ENCODE results near the gene SNX32. TPM values are rescaled to one million over a fixed set of nuclear protein-coding genes. Genes with fewer than 3 reads are reported as not detected.

SNX32 gene
- total and polyA plus RNA-seq, 2 of the 13 experiments (the other 11 are each of a cell fraction or from before 2014, with no cell fraction given), result 0.09 to 0.34 TPM

DNA sequence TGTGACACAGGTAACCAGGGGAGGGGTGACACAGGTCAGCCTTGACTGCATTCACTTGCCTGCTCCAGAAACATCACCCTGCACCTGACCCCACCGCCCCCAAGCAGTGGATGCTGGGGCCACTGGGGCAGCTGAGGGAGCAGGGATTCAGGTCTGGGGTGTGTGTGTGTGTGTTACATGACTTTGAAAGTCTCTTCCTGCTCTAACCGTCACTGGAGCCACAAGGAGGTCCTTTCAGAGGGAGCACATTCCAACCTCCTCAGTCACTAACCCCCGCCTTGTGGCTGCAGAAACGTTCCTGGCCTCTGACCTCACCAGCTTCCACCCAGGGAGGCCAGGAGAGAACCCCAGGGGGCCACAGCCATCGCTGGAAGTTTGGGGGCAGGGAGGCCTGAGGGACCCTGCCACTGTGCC, 69.3 kb downstream of the SNX32 start (continued):
- TF ChIP-seq, protein P1, sequence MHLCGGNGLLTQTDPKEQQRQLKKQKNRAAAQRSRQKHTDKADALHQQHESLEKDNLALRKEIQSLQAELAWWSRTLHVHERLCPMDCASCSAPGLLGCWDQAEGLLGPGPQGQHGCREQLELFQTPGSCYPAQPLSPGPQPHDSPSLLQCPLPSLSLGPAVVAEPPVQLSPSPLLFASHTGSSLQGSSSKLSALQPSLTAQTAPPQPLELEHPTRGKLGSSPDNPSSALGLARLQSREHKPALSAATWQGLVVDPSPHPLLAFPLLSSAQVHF (CRISPR knock-in tag; IDR thresholded peaks at IDR 0.05), result no peak
- no peak for TF ChIP-seq ZNF343 (CRISPR knock-in tag; IDR thresholded peaks at IDR 0.05)
- TF ChIP-seq, protein P2, sequence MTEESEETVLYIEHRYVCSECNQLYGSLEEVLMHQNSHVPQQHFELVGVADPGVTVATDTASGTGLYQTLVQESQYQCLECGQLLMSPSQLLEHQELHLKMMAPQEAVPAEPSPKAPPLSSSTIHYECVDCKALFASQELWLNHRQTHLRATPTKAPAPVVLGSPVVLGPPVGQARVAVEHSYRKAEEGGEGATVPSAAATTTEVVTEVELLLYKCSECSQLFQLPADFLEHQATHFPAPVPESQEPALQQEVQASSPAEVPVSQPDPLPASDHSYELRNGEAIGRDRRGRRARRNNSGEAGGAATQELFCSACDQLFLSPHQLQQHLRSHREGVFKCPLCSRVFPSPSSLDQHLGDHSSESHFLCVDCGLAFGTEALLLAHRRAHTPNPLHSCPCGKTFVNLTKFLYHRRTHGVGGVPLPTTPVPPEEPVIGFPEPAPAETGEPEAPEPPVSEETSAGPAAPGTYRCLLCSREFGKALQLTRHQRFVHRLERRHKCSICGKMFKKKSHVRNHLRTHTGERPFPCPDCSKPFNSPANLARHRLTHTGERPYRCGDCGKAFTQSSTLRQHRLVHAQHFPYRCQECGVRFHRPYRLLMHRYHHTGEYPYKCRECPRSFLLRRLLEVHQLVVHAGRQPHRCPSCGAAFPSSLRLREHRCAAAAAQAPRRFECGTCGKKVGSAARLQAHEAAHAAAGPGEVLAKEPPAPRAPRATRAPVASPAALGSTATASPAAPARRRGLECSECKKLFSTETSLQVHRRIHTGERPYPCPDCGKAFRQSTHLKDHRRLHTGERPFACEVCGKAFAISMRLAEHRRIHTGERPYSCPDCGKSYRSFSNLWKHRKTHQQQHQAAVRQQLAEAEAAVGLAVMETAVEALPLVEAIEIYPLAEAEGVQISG (CRISPR knock-in tag; IDR thresholded peaks at IDR 0.05), result no peak
- 0 out of 2 replicates have a peak, but pooled peaks have one; percentile 49 for TF ChIP-seq ZFP82 (CRISPR knock-in tag; IDR thresholded peaks at IDR 0.05; ENCODE audit: borderline replicate concordance)
- TF ChIP-seq IRX3 (CRISPR knock-in tag; IDR thresholded peaks at IDR 0.05; ENCODE audit: borderline replicate concordance, low read depth), result no peak
- TF ChIP-seq GATAD2A (CRISPR knock-in tag; IDR thresholded peaks at IDR 0.05), result 0 out of 2 replicates have a peak, but pooled peaks have one; percentile 12
- TF ChIP-seq, protein P3, sequence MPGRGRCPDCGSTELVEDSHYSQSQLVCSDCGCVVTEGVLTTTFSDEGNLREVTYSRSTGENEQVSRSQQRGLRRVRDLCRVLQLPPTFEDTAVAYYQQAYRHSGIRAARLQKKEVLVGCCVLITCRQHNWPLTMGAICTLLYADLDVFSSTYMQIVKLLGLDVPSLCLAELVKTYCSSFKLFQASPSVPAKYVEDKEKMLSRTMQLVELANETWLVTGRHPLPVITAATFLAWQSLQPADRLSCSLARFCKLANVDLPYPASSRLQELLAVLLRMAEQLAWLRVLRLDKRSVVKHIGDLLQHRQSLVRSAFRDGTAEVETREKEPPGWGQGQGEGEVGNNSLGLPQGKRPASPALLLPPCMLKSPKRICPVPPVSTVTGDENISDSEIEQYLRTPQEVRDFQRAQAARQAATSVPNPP (CRISPR knock-in tag; IDR thresholded peaks at IDR 0.05), result no peak
- TF ChIP-seq ZBTB8A (CRISPR knock-in tag; IDR thresholded peaks at IDR 0.05; ENCODE audit: borderline replicate concordance, low read depth), result no peak
- no peak for TF ChIP-seq RBAK (CRISPR knock-in tag; IDR thresholded peaks at IDR 0.05)
- TF ChIP-seq, protein P4, sequence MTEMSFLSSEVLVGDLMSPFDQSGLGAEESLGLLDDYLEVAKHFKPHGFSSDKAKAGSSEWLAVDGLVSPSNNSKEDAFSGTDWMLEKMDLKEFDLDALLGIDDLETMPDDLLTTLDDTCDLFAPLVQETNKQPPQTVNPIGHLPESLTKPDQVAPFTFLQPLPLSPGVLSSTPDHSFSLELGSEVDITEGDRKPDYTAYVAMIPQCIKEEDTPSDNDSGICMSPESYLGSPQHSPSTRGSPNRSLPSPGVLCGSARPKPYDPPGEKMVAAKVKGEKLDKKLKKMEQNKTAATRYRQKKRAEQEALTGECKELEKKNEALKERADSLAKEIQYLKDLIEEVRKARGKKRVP (CRISPR knock-in tag; IDR thresholded peaks at IDR 0.05), result no peak
- no peak for TF ChIP-seq TEAD2 (CRISPR knock-in tag; IDR thresholded peaks at IDR 0.05)
- no peak for TF ChIP-seq ZNF891 (CRISPR knock-in tag; IDR thresholded peaks at IDR 0.05)
- TF ChIP-seq, protein P5, sequence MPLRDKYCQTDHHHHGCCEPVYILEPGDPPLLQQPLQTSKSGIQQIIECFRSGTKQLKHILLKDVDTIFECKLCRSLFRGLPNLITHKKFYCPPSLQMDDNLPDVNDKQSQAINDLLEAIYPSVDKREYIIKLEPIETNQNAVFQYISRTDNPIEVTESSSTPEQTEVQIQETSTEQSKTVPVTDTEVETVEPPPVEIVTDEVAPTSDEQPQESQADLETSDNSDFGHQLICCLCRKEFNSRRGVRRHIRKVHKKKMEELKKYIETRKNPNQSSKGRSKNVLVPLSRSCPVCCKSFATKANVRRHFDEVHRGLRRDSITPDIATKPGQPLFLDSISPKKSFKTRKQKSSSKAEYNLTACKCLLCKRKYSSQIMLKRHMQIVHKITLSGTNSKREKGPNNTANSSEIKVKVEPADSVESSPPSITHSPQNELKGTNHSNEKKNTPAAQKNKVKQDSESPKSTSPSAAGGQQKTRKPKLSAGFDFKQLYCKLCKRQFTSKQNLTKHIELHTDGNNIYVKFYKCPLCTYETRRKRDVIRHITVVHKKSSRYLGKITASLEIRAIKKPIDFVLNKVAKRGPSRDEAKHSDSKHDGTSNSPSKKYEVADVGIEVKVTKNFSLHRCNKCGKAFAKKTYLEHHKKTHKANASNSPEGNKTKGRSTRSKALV (CRISPR knock-in tag; IDR thresholded peaks at IDR 0.05), result no peak
- TF ChIP-seq, protein P6, sequence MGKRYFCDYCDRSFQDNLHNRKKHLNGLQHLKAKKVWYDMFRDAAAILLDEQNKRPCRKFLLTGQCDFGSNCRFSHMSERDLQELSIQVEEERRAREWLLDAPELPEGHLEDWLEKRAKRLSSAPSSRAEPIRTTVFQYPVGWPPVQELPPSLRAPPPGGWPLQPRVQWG (CRISPR knock-in tag; IDR thresholded peaks at IDR 0.05; ENCODE audit: borderline replicate concordance, low read depth), result no peak
- TF ChIP-seq, protein P7, sequence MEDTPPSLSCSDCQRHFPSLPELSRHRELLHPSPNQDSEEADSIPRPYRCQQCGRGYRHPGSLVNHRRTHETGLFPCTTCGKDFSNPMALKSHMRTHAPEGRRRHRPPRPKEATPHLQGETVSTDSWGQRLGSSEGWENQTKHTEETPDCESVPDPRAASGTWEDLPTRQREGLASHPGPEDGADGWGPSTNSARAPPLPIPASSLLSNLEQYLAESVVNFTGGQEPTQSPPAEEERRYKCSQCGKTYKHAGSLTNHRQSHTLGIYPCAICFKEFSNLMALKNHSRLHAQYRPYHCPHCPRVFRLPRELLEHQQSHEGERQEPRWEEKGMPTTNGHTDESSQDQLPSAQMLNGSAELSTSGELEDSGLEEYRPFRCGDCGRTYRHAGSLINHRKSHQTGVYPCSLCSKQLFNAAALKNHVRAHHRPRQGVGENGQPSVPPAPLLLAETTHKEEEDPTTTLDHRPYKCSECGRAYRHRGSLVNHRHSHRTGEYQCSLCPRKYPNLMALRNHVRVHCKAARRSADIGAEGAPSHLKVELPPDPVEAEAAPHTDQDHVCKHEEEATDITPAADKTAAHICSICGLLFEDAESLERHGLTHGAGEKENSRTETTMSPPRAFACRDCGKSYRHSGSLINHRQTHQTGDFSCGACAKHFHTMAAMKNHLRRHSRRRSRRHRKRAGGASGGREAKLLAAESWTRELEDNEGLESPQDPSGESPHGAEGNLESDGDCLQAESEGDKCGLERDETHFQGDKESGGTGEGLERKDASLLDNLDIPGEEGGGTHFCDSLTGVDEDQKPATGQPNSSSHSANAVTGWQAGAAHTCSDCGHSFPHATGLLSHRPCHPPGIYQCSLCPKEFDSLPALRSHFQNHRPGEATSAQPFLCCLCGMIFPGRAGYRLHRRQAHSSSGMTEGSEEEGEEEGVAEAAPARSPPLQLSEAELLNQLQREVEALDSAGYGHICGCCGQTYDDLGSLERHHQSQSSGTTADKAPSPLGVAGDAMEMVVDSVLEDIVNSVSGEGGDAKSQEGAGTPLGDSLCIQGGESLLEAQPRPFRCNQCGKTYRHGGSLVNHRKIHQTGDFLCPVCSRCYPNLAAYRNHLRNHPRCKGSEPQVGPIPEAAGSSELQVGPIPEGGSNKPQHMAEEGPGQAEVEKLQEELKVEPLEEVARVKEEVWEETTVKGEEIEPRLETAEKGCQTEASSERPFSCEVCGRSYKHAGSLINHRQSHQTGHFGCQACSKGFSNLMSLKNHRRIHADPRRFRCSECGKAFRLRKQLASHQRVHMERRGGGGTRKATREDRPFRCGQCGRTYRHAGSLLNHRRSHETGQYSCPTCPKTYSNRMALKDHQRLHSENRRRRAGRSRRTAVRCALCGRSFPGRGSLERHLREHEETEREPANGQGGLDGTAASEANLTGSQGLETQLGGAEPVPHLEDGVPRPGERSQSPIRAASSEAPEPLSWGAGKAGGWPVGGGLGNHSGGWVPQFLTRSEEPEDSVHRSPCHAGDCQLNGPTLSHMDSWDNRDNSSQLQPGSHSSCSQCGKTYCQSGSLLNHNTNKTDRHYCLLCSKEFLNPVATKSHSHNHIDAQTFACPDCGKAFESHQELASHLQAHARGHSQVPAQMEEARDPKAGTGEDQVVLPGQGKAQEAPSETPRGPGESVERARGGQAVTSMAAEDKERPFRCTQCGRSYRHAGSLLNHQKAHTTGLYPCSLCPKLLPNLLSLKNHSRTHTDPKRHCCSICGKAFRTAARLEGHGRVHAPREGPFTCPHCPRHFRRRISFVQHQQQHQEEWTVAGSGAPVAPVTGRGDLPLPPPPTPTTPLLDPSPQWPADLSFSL (CRISPR knock-in tag; IDR thresholded peaks at IDR 0.05), result peak; percentile 78
